ENCODE measurements around the gene TRIM45.

DNA sequence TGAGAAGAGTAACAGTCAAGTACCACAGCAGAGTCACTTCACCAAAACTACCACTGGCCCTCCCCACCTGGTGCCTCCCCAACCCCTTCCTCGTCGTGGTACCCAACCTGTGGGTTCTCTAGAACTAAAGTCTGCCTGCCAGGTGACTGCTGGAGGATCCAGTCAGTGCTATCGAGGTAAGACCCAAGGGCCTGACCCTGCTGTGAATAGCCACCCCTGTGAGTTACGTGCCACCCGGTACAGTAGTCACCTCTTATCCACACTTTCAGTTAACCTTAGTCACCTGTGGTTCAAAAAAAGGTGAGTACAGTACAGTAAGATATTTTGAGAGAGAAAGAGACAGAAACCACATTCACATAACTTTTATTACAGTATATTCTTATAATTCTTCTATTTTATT, 44.9 kb downstream of the TRIM45 start:
- TF ChIP-seq RAD21 (IDR thresholded peaks at IDR 0.05; ENCODE audit: low read depth): no peak
- TF ChIP-seq TAF1 (IDR thresholded peaks at IDR 0.05; ENCODE audit: low read depth): no peak
- no peak for TF ChIP-seq EP300 (IDR thresholded peaks at IDR 0.05; ENCODE audit: borderline replicate concordance)
